A673 (cell line): ENCODE data around the gene DTYMK. TPM values are rescaled to one million over a fixed set of nuclear protein-coding genes. Genes with fewer than 3 reads are reported as not detected.

Experiments
- BruUV-seq: library from RNA; stranded (reverse); fragments of 400-500 nt; replicated peaks from 2 replicates; lab custom pipeline; 2021; lab: Mats Ljungman, UMichigan
- CTCF ChIA-PET: fragments of 300-600 bp; sonication (Branson Sonifier 250); formaldehyde crosslinking; loops from one replicate; lab custom pipeline; 2022; ENCODE audit warnings: antibody characterized with exemption; lab: Charles Lee
- POLR2A ChIA-PET: fragments of 300-600 bp; sonication (Branson Sonifier 250); formaldehyde crosslinking; loops from one replicate; lab custom pipeline; 2022; ENCODE audit warnings: antibody characterized with exemption; ENCODE audit not compliant: low non-redundant PET; lab: Charles Lee
- DNase-seq: peaks from one replicate; pipeline ENCODE4 v3.0.0-alpha.2; 2015; ENCODE audit warnings: low spot score
- H3K27ac ChIP-seq: fragments of 200-600 bp; sonication (generic); 2 replicates; pipeline ENCODE4 v1.5.1; 2016; ENCODE audit warnings: mixed run types, low read depth, mild to moderate bottlenecking, mixed read lengths, antibody characterized with exemption, low read length; ENCODE audit not compliant: poor library complexity, severe bottlenecking
- H3K27me3 ChIP-seq: fragments of 200-600 bp; sonication (generic); replicated peaks from 2 replicates; pipeline ENCODE4 v1.6.1; 2017; ENCODE audit warnings: mixed run types, low read depth, mild to moderate bottlenecking, mixed read lengths, antibody characterized with exemption, low read length; ENCODE audit not compliant: insufficient read depth, poor library complexity
- H3K36me3 ChIP-seq: fragments of 200-600 bp; sonication (generic); 2 replicates; pipeline ENCODE4 v1.6.1; 2016; ENCODE audit warnings: mixed run types, mild to moderate bottlenecking, mixed read lengths, antibody characterized with exemption, low read length; ENCODE audit not compliant: insufficient read depth, poor library complexity, severe bottlenecking
- H3K4me1 ChIP-seq: fragments of 200-600 bp; sonication (generic); 2 replicates; pipeline ENCODE4 v1.6.1; 2017; ENCODE audit warnings: mixed run types, mild to moderate bottlenecking, mixed read lengths, antibody characterized with exemption, low read length; ENCODE audit not compliant: insufficient read depth, poor library complexity, severe bottlenecking
- H3K4me3 ChIP-seq: fragments of 200-600 bp; sonication (generic); 2 replicates; pipeline ENCODE4 v1.5.1; 2016; ENCODE audit warnings: low read depth, mixed run types, mild to moderate bottlenecking, mixed read lengths, low read length; ENCODE audit not compliant: poor library complexity, severe bottlenecking
- H3K9me3 ChIP-seq: fragments of 200-600 bp; sonication (generic); 2 replicates; pipeline ENCODE4 v1.6.1; 2016; ENCODE audit warnings: mixed run types, low read depth, mild to moderate bottlenecking, mixed read lengths, antibody characterized with exemption, low read length; ENCODE audit not compliant: poor library complexity, severe bottlenecking
- EZH2 ChIP-seq: fragments of 200-600 bp; sonication (generic); IDR thresholded peaks from 2 replicates; pipeline ENCODE4 v1.6.1; 2017; ENCODE audit warnings: borderline replicate concordance, low read depth, mild to moderate bottlenecking, mixed read lengths, antibody characterized with exemption, low read length; ENCODE audit not compliant: poor library complexity, severe bottlenecking
- intact Hi-C: fragments of 100-400 bp; cut with micrococcal nuclease; formaldehyde crosslinking; loops from one replicate; pipeline ENCODE4 v1.10.0; 2022; ENCODE audit not compliant: unreplicated experiment
- total RNA-seq: library from RNA; stranded (reverse); gene quantifications from 2 replicates; pipeline ENCODE4 v1.2.3, GENCODE V29; 2021
- TF ChIP-seq, protein P1 (sequence below): fragments of 300-800, 200-600 bp; sonication (generic); conservative IDR thresholded peaks from 2 replicates; pipeline ENCODE4 v1.5.1; 2017; ENCODE audit warnings: low read depth, mild to moderate bottlenecking, antibody characterized with exemption, low read length, moderate library complexity, mixed read lengths

DTYMK gene
- total RNA-seq, 1 experiment from 2014 or later = 139 TPM

DNA sequence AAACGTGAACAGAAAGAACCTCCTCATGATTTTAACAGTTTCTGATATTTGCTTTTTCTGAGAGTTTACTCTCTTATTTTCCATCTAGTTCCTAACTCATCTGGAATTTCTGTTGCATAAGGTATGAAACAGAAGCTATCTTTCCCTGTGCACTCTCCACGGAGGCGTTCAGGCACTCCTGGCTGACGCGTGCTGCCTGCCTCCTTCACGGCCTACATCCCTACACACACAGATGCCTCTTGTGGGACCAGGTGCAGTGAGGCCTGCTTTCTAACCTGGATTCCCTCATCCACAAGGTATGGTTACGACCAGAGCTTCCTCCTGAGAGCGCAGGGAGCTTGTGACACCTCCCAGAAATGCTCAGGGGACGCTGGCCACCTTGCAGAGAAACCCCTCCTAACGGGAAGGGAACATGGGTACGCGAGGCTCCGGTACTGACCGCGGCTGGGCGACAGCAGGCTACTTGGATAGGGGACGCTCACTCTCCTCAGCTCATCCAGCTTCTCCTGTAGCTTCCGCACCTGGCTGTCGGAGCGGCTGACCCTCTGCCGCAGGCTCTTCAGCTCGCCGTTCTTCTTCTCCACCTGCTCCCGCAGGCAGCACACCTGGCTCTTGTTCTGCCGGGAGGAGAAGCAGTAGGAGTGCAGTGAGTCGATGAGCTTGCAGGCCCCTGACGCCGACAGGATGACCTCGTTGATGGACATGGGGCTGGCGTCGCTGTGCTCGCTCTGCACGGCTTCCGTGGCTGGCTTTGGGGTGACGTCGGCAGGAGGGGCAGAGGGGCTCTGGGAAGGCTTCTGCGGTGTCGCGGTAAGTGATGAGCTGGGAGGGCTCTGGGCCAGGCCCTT is 53.9 kb downstream of the DTYMK start:
- peaks cover 36% of the 10 kb centered on the region for H3K36me3 ChIP-seq
- POLR2A ChIA-PET = no interaction called here

DNA sequence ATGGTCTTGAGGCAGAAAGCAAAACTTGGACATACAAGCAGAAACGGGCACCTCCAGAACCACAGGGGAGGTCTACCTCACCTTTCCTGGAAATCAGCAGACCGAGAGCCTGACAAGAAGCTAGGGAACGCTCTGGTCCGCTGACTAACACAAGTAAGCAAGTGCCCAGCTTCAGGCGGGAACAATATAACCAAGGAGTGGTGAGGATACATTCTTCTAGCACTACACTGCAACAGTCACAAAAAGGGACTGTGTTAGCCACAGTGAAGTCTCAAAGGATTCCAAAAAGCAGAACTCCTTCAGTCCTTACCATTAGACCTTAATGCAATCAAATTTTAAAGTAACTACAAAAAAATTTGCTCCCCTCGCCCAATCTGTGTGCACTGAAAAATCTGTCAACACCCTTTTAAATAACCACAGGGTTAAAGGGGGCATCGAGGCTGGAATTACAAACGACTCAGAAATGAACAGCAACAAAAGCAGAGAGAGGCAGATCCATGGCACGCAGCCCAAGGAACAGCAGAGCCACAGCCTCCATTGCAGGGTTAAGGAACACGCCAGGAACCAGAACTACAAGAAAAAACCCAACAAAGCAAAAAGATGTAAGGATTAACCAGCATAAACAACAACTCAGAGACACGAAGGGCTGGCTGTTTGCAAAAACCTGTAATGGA is 56.7 kb downstream of the DTYMK start:
- no TSS peak for BruUV-seq
- POLR2A ChIA-PET = no interaction called here

More for the DNA sequence above, 53.9 kb downstream of the DTYMK start:
- Histone ChIP-seq H3K27me3 (no peaks in the 10 kb centered on the region), H3K4me1 (no peaks in the 10 kb centered on the region), H3K4me3 (no peak overlapping the region), H3K27ac (no peak overlapping the region), H3K9me3 (no peaks in the 10 kb centered on the region)
- DNase-seq = no peak
- TF ChIP-seq, protein P1, sequence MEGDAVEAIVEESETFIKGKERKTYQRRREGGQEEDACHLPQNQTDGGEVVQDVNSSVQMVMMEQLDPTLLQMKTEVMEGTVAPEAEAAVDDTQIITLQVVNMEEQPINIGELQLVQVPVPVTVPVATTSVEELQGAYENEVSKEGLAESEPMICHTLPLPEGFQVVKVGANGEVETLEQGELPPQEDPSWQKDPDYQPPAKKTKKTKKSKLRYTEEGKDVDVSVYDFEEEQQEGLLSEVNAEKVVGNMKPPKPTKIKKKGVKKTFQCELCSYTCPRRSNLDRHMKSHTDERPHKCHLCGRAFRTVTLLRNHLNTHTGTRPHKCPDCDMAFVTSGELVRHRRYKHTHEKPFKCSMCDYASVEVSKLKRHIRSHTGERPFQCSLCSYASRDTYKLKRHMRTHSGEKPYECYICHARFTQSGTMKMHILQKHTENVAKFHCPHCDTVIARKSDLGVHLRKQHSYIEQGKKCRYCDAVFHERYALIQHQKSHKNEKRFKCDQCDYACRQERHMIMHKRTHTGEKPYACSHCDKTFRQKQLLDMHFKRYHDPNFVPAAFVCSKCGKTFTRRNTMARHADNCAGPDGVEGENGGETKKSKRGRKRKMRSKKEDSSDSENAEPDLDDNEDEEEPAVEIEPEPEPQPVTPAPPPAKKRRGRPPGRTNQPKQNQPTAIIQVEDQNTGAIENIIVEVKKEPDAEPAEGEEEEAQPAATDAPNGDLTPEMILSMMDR = no peak
- no peak for TF ChIP-seq EZH2
- intact Hi-C loops = no loop called here
- BruUV-seq = no TSS peak
- CTCF ChIA-PET = no interaction called here

DNA sequence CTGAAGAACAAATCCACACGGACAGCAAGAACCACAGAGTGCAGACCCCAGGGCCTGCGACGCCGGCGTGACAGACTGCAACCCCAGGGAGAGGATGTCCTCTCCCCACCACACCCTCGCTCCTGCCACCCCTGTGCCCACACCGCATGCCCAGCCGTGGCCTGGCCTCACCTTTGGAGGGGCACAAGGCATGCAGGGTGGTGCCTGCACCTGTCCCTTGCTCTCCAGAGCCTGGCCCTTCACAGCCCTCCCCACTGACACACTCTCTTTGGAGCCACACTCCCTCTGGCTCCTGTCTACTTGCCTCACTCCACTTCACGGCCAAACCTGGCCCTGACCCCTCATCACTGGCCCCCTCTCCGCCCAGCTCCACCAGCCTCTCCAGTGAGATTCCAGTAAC is 58.9 kb downstream of the DTYMK start:
- BruUV-seq = no TSS peak
- no peak overlapping the region for H3K4me3 ChIP-seq
- POLR2A ChIA-PET = no interaction called here
- TF ChIP-seq, protein P1 = no peak
- no peak for TF ChIP-seq EZH2
- no peaks in the 10 kb centered on the region for H3K27me3 ChIP-seq
- H3K27ac ChIP-seq = no peak overlapping the region
- H3K9me3 ChIP-seq = no peaks in the 10 kb centered on the region
- H3K4me1 ChIP-seq = no peaks in the 10 kb centered on the region
- peaks cover 18% of the 10 kb centered on the region for H3K36me3 ChIP-seq
- no peak for DNase-seq
- CTCF ChIA-PET = no interaction called here
- intact Hi-C loops = no loop called here

More for the DNA sequence above, 56.7 kb downstream of the DTYMK start:
- Histone ChIP-seq H3K9me3 (no peaks in the 10 kb centered on the region), H3K4me3 (no peak overlapping the region), H3K27me3 (no peaks in the 10 kb centered on the region), H3K27ac (no peak overlapping the region), H3K4me1 (no peaks in the 10 kb centered on the region), H3K36me3 (peaks cover 33% of the 10 kb centered on the region)
- intact Hi-C loops = no loop called here
- DNase-seq = no peak
- CTCF ChIA-PET = no interaction called here
- no peak for TF ChIP-seq EZH2
- TF ChIP-seq, protein P1 = no peak

Other genes starting within 250 kb of the DTYMK start
- 171 and 190 TPM in 2 replicates for gene STK25, start 178.2 kb downstream of the DTYMK start, total RNA-seq
- 2.7 and 4.0 TPM in 2 replicates for gene BOK, start 128.1 kb downstream of the DTYMK start, total RNA-seq
- gene THAP4, start 49.7 kb downstream of the DTYMK start, total RNA-seq = 82.0 and 84.9 TPM in 2 replicates
- gene ATG4B, start 49.1 kb downstream of the DTYMK start, total RNA-seq = 102 and 122 TPM in 2 replicates
- gene ING5, start 15.2 kb upstream of the DTYMK start, total RNA-seq = 70.3 and 75.5 TPM in 2 replicates
- 30.7 and 44.3 TPM in 2 replicates for gene D2HGDH, start 47.8 kb upstream of the DTYMK start, total RNA-seq
- gene GAL3ST2, start 90.0 kb upstream of the DTYMK start, total RNA-seq = 5.0 and 5.3 TPM in 2 replicates
- 38.5 and 48.4 TPM in 2 replicates for gene NEU4, start 122.4 kb upstream of the DTYMK start, total RNA-seq
- gene PDCD1, start 172.1 kb upstream of the DTYMK start, total RNA-seq = 0.34 and 0.35 TPM in 2 replicates
- 0.20 TPM in 1 of 2 replicates, not detected in the other for gene RTP5, start 182.9 kb upstream of the DTYMK start, total RNA-seq